Vagina (tissue), 2 donors: ENCODE data around the gene DCC.

Experiments
- CTCF ChIP-seq, 3 experiments: fragments of 450-650 bp in 2 of 3; fragments of 200-600 bp in 1 of 3; sonication (generic) in 1 of 3; IDR thresholded peaks; one replicate each; pipeline ENCODE4 v1.5.1; 2017 to 2019; ENCODE audit warnings: antibody characterized with exemption in 3 of 3, mild to moderate bottlenecking in 2 of 3, moderate library complexity in 2 of 3
- POLR2AphosphoS5 ChIP-seq, 2 donors: sonication (generic); formaldehyde crosslinking; IDR thresholded peaks; one replicate each; pipeline ENCODE4 v1.9.0; 2017; ENCODE audit warnings: antibody characterized with exemption in 2 of 2, mild to moderate bottlenecking in 2 of 2, low read depth in 1 of 2; ENCODE audit not compliant: insufficient read depth in 1 of 2

GRCh38 chr18:53421869-53422268, 1081.9 kb downstream of the DCC start:
- no peak for TF ChIP-seq CTCF (IDR thresholded peaks at IDR 0.05)
- no peak for TF ChIP-seq POLR2AphosphoS5 (IDR thresholded peaks at IDR 0.05; ENCODE audit: insufficient read depth in 1 of 2, low read depth in 1 of 2)
